Activated T-helper 1 cell treated with Interleukin-2 at 50 U/mL for 16 hours (primary cell): ENCODE data around the gene NOP9.

Experiments used
- DNase-seq: peaks from one replicate; pipeline ENCODE4 v3.0.0-alpha.2; 2020; ENCODE audit warnings: low read depth

NOP9 gene

GRCh38 chr14:24262821-24263733, 36.6 kb upstream of the NOP9 start, which contains the start of gene TGM1:
TSS of gene TGM1 (minus strand) at chr14:24263177. CDS start at chr14:24262352, 825 bp downstream.
- DNase-seq = no peak

- DNase-seq = no peak
These were observed 35.8 kb upstream of the NOP9 start for GRCh38 chr14:24263848-24264247.

DNA sequence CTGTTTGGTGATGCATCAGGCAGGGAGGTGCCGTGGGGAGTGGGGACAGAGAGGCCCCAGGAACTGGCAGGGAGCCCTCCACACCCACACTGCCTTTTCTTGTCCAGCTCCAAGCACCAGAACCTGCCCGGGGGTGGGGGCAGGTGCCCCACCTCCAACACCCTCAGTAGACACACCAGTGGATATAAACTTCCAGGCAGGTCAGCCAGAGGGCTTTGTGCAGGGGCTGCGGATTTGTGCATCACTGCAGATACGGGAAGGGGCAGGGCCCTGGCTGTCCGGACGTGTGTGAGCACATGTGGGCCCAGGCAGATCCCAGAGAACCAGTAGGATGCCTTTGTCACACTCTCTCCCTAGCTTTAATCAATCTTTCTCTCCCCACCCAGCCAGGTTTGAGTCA, 35.4 kb upstream of the NOP9 start:
- DNase-seq = no peak

DNA sequence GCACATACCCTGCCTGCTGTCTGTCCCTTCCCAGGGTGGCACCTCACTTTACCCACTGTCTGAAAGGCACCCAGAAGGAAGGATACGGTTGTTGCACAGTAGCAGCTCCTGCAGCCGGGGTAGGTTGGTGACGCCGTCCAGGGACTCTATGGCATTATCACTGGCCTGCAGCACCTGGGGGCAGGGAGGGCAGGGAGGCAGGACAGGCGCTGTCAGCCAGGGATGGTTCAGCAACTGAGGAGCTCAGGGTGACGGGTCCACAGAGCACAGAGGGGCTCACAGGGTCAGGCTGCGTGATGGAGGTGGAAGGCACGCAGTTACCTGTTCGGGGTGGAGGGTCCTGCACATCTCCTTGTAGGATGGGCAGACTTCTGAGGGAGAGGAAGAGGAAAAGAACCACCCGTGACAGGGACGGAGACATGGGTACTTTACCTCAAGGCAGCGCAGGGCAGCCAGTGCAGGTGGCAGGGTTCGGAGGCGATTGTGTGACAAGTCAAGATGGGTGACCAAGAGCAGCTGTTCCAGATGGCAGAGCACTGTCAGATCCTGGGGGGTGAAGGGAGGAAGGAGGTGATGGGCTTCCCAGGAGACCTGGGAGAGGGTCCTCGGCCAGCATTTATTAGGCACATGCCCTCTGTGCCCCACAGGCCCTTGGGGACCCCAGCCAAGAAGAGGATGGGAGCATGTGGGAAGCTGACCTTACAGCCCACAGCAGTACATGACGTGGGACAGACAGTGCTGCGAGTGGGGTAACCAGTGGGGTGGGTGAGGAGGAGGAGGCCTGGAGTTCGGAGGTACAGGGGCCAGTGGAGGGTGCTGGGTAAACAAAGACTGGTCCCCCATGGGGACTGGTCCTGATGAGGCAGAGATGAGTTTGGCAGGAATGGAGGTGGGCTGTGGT, 33.1 kb upstream of the NOP9 start:
- DNase-seq = no peak

DNA sequence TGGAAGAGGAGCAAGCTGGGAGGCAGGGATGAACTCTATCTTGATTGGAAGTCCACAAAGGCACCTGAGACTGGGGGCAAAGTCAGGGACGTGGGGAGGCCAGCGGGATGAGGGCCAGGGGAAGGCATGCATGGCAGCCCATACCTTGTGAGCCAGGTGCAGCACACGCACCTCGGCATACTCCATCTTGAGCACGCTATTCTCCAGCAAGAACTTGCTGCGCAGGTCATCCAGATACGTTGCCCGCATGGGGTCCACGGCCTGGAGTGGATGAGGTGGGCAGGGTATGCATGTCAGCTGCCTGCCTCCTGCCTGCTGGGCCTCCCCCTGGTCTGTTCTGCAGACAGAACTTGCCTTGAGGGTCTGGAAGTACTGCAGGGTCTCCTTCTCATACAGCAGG, 32.1 kb upstream of the NOP9 start:
- DNase-seq = no peak

- DNase-seq = no peak
These were observed 31.4 kb upstream of the NOP9 start for GRCh38 chr14:24268225-24268624.

DNA sequence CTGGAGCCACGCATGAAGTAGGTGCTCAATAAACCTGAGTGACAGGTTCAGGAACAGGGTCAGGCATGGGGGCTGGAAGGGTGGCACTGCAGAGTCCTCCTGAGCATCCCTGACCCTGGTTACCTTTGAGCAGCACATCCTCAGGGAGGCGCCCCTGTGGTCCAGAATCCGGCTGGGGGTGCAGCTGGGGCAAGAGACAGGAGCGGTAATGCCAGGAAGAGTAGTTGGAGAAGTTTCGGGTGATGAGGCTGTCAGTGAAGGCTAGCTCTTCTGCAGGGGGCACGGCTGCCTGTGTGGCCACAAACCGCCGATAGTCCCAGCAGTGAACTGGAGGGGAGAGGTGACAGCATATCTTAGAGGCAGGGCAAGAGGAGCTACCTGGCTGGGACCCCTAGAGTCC, 30.3 kb upstream of the NOP9 start:
- DNase-seq = no peak

DNA sequence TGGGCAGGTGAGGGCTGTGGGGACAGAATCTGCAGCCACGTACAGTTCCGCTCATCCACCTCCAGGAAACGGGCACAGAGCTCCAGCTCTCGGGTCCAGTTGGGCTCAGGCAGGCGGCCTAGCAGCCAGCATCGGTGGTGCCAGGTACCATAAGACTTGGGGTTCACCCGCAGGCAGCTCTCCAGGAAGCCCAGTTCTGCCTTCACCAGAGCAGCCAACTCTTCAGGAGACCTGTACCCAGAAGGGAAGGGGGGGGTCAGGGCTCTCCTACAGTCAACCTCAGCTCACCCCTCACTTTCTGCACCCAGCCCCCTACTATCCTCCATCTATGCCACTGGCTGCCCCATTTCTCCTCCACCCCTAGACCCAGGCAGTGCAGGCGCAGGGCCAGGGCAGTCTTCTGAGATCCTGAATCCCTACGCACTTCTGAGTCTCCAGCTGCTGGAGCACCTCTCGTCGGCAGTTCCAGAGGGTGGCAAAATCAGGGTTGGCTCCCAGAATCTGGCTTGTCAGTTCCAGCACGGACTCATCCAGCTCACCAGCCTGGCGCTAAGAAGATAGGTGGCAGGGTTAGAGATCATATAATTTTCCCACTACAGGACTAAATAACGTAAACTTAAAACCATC, 29.6 kb upstream of the NOP9 start:
- no peak for DNase-seq

- no peak for DNase-seq
These were observed 29.0 kb upstream of the NOP9 start for GRCh38 chr14:24270537-24271133.

DNA sequence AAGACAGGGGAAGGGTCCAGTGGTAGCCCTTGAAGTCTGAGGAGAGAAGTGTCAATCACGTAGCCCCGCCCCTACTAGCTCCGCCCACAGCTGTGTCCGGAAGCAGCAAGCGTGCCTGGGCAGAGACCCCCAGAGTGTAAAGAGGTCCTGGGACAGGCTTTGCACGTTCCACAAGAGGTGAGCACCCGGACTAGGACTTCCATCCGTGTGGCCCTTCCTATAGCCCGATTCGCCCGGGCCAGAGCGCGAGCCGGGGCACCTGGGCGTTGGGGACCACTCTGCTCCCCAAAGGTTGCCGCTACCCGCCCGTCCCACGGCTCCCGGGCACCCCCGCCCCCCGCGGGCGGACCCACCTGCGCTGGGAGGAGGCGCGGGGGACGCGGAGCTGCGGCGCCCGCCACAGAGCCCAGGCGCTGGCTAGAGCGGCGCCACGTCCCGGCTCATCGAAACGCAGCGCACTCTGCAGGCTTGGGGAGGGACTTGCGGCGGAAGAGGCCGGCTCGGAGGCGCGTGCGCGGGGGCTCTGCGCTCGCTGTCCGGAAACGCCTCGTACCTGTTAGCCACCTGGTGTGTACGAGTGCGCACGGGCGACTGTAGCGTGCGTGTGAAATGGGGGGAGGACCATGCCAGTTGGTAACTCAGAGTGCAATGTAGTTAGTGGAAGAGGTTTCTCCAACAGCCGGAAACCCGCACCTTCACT, 28.4 kb upstream of the NOP9 start, which contains the start of gene RABGGTA:
RABGGTA (minus strand) TSS at position 464 of the 700 bp plus-strand sequence. CDS start 482 bp downstream, outside the sequence.
- DNase-seq = peak; percentile 91

DNA sequence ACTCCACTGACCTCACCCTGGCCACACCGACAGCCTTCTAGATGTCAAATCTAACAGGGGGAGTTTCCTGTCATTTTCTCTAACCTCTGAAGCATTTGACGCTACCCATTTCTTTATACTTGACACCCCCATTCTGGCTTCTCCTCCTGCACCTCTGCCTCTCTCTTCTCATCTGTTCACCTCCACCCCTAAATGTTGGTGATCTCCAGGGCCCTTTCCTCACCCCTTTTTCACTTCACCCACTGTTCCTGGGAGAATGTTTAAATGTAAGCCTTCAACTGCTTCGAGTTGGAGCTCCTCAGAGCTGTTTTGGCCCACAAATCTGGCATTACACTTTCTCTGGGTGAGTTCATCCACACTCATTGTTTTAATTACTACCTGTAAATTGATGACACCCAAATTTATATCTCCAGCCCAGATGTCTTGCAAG, 27.8 kb upstream of the NOP9 start:
- DNase-seq = no peak

DNA sequence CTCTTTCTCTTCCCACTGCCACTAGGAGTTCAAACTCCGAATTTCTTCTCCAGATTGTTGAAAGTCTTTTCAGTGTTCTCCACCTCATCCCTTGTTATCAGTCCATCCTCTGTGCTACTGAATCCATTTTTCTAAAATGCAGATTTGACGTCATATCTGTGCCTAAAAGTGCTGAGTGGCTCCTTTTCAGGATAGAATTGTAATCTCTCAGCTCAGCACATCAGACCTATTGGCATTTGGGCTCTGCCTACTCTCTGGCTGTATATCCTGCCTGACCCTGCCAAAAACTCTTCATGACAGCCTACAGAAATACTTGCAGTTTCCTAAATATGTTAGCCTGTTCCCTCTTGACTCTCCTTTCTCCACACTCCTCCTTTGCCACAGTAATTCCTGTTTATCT, 27.2 kb upstream of the NOP9 start:
- DNase-seq = no peak

- no peak for DNase-seq
These were observed 26.1 kb upstream of the NOP9 start for GRCh38 chr14:24273422-24273998.

DNA sequence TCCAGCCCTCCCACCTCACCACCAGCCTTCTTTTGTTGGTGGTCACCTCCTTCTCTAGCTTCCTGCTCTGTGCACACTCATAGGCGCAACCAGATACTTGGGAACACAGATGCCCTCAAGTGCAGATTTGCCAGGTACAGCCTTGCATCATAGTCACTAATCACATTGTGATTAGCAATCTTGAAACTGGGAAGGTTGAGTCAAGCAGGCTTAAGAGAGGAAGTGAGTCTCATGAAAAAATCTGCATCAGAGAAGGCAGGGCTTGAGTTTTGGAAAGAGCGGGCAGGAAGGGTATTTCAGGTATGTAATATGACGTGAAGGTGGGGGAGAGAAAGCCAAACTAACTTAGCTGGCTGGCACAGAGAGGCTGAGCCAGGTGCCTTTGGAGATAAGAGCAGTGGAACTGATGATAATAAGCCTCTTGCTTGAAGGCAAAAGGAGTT, 25.5 kb upstream of the NOP9 start:
- peak; percentile 7 for DNase-seq

DNA sequence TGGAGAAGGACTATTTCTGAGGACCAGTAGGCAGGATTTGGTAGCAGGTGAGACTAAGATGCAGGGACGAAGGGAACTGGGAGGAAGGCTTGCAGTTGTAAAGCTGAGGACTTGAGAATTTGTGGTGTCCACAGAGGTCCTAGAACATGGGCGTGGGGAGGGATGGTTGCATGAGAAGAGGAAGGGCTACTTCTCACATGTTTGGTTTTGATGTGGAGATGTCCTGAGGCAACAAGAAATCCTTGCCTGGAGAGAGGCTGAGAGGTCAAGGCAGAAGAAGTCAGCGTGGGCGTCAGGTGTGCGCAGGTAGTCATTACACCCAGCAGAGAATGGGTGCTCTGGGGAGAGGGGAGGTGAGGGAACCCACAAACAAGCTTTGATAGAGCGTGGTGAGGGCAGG, 22.6 kb upstream of the NOP9 start:
- DNase-seq = no peak

DNA sequence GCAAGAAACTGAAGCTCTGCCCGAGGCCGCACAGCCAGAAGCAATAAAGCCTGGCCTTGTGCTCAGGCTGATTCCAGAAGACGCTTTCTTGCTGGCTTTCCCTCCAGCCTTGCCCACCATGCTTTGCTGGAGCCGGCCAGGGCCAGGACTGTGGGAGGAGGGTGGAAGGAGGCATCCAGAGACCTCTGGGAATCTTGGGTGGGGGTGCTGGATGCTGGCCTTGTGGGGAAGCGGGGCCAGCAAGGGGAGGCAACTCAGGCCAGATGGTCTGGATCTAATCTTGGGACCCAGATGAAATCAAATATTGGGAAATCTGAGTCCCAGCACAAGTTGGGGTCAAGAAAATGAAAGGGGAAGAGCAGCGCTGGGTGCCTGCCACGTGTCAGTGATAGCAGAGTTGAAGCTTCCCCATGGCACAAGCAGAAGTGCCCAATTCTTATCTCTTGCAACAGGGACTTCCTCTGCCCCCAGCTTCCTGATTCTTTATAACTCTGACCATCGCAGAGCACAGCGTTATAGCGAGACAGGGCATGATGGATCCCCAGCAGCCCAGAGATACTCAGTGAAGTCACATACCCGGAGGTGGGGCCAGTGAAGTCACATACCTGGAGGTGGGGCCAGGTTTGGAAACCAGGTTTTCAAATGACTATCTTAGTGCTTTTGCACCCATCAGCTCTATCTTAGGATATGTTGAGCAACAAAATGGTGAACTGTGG, 21.9 kb upstream of the NOP9 start:
- DNase-seq = no peak

DNA sequence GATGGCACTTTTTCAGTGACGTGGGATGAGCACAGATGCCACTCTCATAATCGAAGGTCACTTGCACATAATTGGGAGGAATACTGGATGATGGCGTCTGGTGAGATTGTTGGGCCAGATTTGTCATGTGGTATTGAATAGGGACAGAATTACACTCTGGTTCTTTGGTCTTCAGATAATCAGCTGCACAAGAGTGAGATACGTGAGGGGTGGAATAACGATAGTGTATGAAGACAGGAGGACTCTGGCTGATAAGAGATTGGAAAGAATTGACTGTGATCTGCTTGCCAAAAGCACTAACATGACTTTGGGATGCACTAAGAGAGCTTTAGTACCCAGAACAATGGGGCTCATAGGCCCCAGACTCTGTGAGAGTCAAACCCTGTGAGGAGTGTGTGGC, 21.2 kb upstream of the NOP9 start:
- DNase-seq = no peak

- DNase-seq = no peak
These were observed 20.1 kb upstream of the NOP9 start for GRCh38 chr14:24279301-24280186.
